ENCODE results near the gene CRIM1. TPM values are rescaled to one million over a fixed set of nuclear protein-coding genes. Genes with fewer than 3 reads are reported as not detected.
A peak's percentile ranks its signal among the peaks of the same experiment; 100 is the strongest.

Gene CRIM1
- total RNA-seq, 4 donors from 2014 or later = 16.4 to 107 (median 29.9) TPM

DNA sequence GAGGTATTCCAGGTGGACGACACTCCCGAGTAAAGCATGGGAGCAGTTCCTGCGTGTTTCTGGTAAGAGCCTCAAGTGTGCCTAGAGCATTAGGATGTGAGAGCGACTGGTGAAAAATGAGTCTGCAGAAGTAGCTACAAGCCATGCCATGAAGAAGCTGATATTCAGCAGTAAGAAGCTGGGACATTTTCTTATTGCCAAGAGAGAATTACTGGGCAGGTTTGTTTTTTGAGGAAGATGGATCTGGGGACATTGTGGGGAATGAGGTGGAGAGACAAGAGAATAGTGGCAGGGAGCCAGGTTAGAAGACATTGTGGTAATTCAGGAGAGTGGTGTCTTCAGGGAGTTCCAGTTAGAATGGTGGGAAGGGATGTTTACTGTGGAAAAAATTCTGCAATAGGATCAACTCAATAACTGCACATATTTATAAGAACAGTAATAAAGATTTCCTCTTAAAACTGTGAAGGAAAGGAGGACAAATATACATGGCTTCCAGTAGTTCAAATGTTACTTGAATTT lies 38.2 kb downstream of the CRIM1 start:
- WGBS, 2 donors = 74 to 76% methylated on average over 4 of the region's 4 CpGs
- H3K27me3 ChIP-seq = no peaks in the 10 kb centered on the region
- no peak for DNase-seq
- H3K27ac ChIP-seq = peak overlapping the region in 2 of 4 donors; percentile 16 to 45
- no peaks in the 10 kb centered on the region for H3K36me3 ChIP-seq
- H3K4me1 ChIP-seq = peaks cover 0 to 46% (median 3%) of the 10 kb centered on the region in 3 donors
- H3K9me3 ChIP-seq = no peaks in the 10 kb centered on the region
- intact Hi-C loops (cut with DNase I) = no loop called here
- no peak overlapping the region for H3K4me3 ChIP-seq
- no peak for TF ChIP-seq POLR2A (IDR thresholded peaks at IDR 0.05)
- TF ChIP-seq, protein P1, sequence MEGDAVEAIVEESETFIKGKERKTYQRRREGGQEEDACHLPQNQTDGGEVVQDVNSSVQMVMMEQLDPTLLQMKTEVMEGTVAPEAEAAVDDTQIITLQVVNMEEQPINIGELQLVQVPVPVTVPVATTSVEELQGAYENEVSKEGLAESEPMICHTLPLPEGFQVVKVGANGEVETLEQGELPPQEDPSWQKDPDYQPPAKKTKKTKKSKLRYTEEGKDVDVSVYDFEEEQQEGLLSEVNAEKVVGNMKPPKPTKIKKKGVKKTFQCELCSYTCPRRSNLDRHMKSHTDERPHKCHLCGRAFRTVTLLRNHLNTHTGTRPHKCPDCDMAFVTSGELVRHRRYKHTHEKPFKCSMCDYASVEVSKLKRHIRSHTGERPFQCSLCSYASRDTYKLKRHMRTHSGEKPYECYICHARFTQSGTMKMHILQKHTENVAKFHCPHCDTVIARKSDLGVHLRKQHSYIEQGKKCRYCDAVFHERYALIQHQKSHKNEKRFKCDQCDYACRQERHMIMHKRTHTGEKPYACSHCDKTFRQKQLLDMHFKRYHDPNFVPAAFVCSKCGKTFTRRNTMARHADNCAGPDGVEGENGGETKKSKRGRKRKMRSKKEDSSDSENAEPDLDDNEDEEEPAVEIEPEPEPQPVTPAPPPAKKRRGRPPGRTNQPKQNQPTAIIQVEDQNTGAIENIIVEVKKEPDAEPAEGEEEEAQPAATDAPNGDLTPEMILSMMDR (IDR thresholded peaks at IDR 0.05) = no peak

DNA sequence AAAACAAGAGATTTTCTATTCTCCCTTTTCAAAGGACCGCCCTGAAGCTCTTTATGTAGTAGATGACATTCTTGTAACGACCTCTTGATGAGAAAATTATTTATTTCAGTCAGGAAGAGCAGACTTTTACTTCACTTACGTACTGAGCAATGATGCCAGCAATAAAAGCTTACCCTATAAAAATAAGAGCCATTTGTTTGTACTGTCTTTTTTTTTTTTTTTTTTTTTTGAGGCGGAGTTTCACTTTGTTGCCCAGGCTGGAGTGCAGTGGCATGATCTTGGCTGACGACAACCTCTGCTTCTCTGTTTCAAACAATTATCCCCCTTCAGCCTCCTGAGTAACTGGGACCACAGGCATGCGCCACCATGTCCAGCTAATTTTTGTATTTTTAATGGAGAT lies 39.2 kb downstream of the CRIM1 start:
- TF ChIP-seq, protein P1 (IDR thresholded peaks at IDR 0.05) = no peak
- no peak for TF ChIP-seq POLR2A (IDR thresholded peaks at IDR 0.05)
- no peaks in the 10 kb centered on the region for H3K9me3 ChIP-seq
- no peaks in the 10 kb centered on the region for H3K36me3 ChIP-seq
- H3K4me1 ChIP-seq = peaks cover 0 to 41% (median 3%) of the 10 kb centered on the region in 3 donors
- 60 to 79% methylated on average over 6 of the region's 6 CpGs for WGBS, 2 donors
- DNase-seq = no peak
- no peaks in the 10 kb centered on the region for H3K27me3 ChIP-seq
- H3K27ac ChIP-seq = peak overlapping the region in 3 of 4 donors; percentile 24 to 45 (median 42)
- no peak overlapping the region for H3K4me3 ChIP-seq
- intact Hi-C loops (cut with DNase I) = no loop called here

DNA sequence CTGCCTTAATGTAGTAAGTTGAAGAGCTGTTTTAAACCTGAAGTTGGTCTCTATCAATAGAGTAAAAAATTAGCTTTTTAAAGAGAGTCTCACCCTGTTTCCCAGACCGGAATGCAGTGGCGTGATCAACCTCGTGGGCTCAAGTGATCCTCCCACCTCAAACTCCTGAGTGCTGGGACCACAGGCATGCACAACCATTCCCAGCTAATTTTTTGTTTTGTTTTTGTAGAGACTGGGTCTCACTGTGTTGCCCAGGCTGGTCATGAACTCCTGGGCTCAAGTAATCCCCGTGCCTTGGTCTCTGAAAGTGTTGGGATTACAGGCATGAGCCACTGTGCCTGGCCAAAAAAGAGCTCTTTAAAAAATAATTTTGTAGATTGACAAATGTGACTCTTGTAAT lies 40.3 kb downstream of the CRIM1 start:
- WGBS, 2 donors = 91 to 92% methylated on average over 4 of the region's 4 CpGs
- no peak for DNase-seq
- peaks cover 0 to 43% (median 3%) of the 10 kb centered on the region in 3 donors for H3K4me1 ChIP-seq
- intact Hi-C loops (cut with DNase I) = no loop called here
- H3K27me3 ChIP-seq = no peaks in the 10 kb centered on the region
- no peak overlapping the region for H3K4me3 ChIP-seq
- TF ChIP-seq, protein P1 (IDR thresholded peaks at IDR 0.05) = no peak
- TF ChIP-seq POLR2A (IDR thresholded peaks at IDR 0.05) = no peak
- H3K9me3 ChIP-seq = no peaks in the 10 kb centered on the region
- H3K36me3 ChIP-seq = no peaks in the 10 kb centered on the region
- H3K27ac ChIP-seq = no peak overlapping the region

DNA sequence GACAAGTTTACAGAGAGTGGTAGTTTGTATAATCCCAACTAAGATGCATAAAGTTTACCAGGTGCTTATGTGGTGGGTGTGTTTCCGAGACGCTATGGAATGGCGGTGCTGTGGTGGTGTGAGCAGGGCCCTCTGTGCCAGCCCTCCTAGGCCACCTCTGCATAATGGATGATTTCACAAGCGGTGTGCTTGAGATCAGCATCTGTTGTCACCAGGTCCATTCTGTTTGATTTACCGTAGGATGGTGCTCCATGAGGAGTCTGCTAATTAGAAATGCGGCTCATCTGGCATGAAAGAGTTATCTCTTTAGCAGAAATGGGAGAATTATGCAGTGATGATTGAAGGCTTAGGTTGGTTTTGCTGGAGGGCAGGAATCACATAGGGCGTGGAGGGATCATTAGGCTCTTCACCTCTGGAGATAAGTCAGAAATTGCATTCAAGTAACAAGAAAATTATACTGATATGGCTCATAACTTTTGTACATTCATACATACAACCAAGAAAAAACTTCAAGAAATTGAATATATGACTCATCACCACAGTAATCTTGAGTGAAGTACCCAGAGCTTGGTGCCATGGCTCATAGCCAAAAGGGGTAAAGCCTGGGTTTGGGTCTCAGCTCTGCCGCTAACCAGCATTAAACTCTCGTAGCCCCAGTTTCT lies 41.4 kb downstream of the CRIM1 start:
- peaks cover 0 to 53% (median 3%) of the 10 kb centered on the region in 3 donors for H3K4me1 ChIP-seq
- H3K4me3 ChIP-seq = no peak overlapping the region
- no peak for DNase-seq
- no peaks in the 10 kb centered on the region for H3K9me3 ChIP-seq
- no peaks in the 10 kb centered on the region for H3K27me3 ChIP-seq
- TF ChIP-seq POLR2A (IDR thresholded peaks at IDR 0.05) = no peak
- TF ChIP-seq, protein P1 (IDR thresholded peaks at IDR 0.05) = no peak
- H3K36me3 ChIP-seq = no peaks in the 10 kb centered on the region
- 92 to 93% methylated on average over 9 of the region's 9 CpGs for WGBS, 2 donors
- intact Hi-C loops (cut with DNase I) = no loop called here
- no peak overlapping the region for H3K27ac ChIP-seq

DNA sequence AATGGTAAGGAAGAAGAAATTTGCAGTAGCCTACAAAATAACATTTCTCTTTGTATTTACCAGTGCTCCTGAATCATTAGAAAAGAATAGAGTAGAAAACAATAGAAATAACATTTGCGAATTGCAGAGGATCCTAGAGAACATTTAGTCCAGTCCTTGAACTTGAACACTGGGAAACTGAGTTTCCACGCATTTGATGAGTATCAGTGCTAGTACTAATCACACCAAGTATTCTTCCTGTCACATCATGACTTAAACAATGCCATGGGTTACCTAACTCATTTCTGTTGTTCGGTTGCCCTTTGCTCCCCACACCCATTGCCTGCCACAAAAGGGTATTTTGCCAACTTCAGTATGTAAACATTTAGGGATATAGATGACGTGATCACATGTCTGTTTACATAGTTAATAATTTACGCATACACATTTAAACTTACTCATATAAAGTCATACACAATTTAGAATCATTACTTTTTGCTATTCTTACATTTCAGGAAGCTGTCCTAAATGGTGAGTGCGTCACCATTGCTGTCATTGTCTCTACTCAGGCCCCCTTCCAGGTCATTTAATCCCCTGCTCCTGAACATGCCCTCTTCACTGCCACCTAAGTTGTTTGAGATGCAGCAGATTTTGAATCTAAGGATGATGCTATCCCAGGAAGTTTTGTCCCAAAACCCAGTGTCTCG lies 42.3 kb downstream of the CRIM1 start:
- Histone ChIP-seq H3K4me1 (peaks cover 0 to 53% (median 3%) of the 10 kb centered on the region in 3 donors), H3K27ac (no peak overlapping the region), H3K4me3 (no peak overlapping the region), H3K9me3 (no peaks in the 10 kb centered on the region), H3K27me3 (no peaks in the 10 kb centered on the region), H3K36me3 (no peaks in the 10 kb centered on the region)
- DNase-seq = no peak
- intact Hi-C loops (cut with DNase I) = no loop called here
- WGBS, 2 donors = 75 to 82% methylated on average over 7 of the region's 7 CpGs
- TF ChIP-seq, protein P1 (IDR thresholded peaks at IDR 0.05) = no peak
- TF ChIP-seq POLR2A (IDR thresholded peaks at IDR 0.05) = no peak
